Body of pancreas (tissue), 4 donors: Measurements from ENCODE around the gene HMX1.

ENCODE experiments used
- POLR2A ChIP-seq, 3 donors: fragments of 450-650 bp; IDR thresholded peaks; one replicate each; pipeline ENCODE4 v1.6.1; 2016; ENCODE audit warnings: antibody characterized with exemption in 3 of 3, mild to moderate bottlenecking in 2 of 3
- TF ChIP-seq, protein P1 (sequence below), 7 experiments: fragments of 450-650 bp in 4 of 7; fragments of 200-600 bp in 3 of 7; sonication (generic) in 3 of 7; IDR thresholded peaks; one replicate each; pipeline ENCODE4 v1.5.1; 2016 to 2019; ENCODE audit warnings: antibody characterized with exemption in 7 of 7

DNA sequence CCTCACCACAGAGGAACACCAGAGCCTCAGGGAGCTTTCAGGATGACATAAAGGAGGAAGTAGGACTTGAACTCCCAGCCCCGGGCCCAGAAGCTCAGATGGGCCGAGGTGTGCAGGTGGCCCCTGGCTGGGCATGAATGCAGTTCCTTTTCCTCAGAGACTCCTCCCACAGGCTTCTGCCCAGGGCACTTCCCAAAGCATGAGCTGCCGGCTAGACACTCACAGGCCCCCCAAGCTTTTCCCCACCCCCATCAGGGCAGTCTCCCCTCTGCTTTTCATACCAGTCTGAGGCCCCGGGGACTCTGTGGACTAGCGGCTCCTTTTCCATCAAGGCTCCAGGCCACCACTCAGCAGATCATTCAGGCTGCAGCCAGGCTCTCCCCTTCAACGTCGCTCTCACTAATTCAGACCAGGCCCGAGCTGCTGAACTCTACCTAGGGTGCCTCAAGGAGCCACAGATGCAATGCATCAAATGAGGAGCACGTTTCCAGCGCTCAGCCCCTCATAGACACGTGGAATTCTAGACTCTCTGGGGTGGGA, 36.9 kb downstream of the HMX1 start:
- TF ChIP-seq, protein P1, sequence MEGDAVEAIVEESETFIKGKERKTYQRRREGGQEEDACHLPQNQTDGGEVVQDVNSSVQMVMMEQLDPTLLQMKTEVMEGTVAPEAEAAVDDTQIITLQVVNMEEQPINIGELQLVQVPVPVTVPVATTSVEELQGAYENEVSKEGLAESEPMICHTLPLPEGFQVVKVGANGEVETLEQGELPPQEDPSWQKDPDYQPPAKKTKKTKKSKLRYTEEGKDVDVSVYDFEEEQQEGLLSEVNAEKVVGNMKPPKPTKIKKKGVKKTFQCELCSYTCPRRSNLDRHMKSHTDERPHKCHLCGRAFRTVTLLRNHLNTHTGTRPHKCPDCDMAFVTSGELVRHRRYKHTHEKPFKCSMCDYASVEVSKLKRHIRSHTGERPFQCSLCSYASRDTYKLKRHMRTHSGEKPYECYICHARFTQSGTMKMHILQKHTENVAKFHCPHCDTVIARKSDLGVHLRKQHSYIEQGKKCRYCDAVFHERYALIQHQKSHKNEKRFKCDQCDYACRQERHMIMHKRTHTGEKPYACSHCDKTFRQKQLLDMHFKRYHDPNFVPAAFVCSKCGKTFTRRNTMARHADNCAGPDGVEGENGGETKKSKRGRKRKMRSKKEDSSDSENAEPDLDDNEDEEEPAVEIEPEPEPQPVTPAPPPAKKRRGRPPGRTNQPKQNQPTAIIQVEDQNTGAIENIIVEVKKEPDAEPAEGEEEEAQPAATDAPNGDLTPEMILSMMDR (IDR thresholded peaks at IDR 0.05), result no peak
- no peak for TF ChIP-seq POLR2A (IDR thresholded peaks at IDR 0.05)
